Keratinocyte (primary cell): ENCODE measurements around the gene SDK1. TPM values are rescaled to one million over a fixed set of nuclear protein-coding genes. Genes with fewer than 3 reads are reported as not detected.

ENCODE experiments used
- DNase-seq: peaks from one replicate; pipeline ENCODE4 v3.0.0-alpha.2; 2011; ENCODE audit warnings: low read depth, missing footprints, low spot score
- FAIRE-seq: peaks from 2 replicates; lab custom pipeline; 2011; peaks lifted over from hg19 to GRCh38; lab: Jason Lieb, UNC
- H2AFZ ChIP-seq: 2 replicates; pipeline ENCODE4 v1.6.0; 2012; ENCODE audit warnings: low read length, control low read depth, inconsistent platforms; ENCODE audit not compliant: control insufficient read depth
- H3K27ac ChIP-seq: 2 replicates; pipeline ENCODE4 v1.5.1; 2011; ENCODE audit warnings: low read length; ENCODE audit not compliant: control insufficient read depth, insufficient read depth
- H3K27me3 ChIP-seq: 3 replicates; pipeline ENCODE4 v1.6.0; 2011; ENCODE audit warnings: low read length; ENCODE audit not compliant: control insufficient read depth, insufficient read depth; ENCODE audit errors: extremely low read depth
- H3K36me3 ChIP-seq, 2 experiments: 2 replicates in 1 of 2; 3 replicates in 1 of 2; pipeline ENCODE4 v1.5.1; 2011; ENCODE audit warnings: low read length in 2 of 2, mild to moderate bottlenecking in 1 of 2; ENCODE audit not compliant: control insufficient read depth in 2 of 2, insufficient read depth in 2 of 2; ENCODE audit errors: extremely low read depth in 1 of 2
- H3K4me1 ChIP-seq: 3 replicates; pipeline ENCODE4 v1.5.1; 2011; ENCODE audit warnings: low read length; ENCODE audit not compliant: control insufficient read depth, insufficient read depth; ENCODE audit errors: extremely low read depth
- H3K4me2 ChIP-seq: 3 replicates; pipeline ENCODE4 v1.6.0; 2011; ENCODE audit warnings: low read depth, low read length; ENCODE audit not compliant: control insufficient read depth, insufficient read depth; ENCODE audit errors: extremely low read depth
- H3K4me3 ChIP-seq, 3 experiments: fragments of 200-600 bp in 1 of 3; sonication (generic) in 1 of 3; 2 replicates in 2 of 3; 3 replicates in 1 of 3; pipeline ENCODE4 v1.5.1; 2011 to 2016; ENCODE audit warnings: low read length in 3 of 3, mild to moderate bottlenecking in 3 of 3, control low read depth in 2 of 3, inconsistent platforms in 1 of 3, low read depth in 1 of 3, mixed read lengths in 1 of 3, mixed run types in 1 of 3, moderate library complexity in 1 of 3; ENCODE audit not compliant: control insufficient read depth in 2 of 3, insufficient read depth in 2 of 3; ENCODE audit errors: extremely low read depth in 1 of 3
- H3K79me2 ChIP-seq: 2 replicates; pipeline ENCODE4 v1.6.0; 2012; ENCODE audit warnings: low read length; ENCODE audit not compliant: control insufficient read depth, insufficient read depth
- H3K9ac ChIP-seq: 3 replicates; pipeline ENCODE4 v1.6.0; 2011; ENCODE audit warnings: low read length; ENCODE audit not compliant: control insufficient read depth, insufficient read depth; ENCODE audit errors: extremely low read depth
- H3K9me1 ChIP-seq: 3 replicates; pipeline ENCODE4 v1.6.0; 2011; ENCODE audit warnings: low read length; ENCODE audit not compliant: control insufficient read depth, insufficient read depth; ENCODE audit errors: extremely low read depth
- H3K9me3 ChIP-seq: 2 replicates; pipeline ENCODE4 v1.5.1; 2012; ENCODE audit warnings: low read depth, low read length; ENCODE audit not compliant: control insufficient read depth
- H4K20me1 ChIP-seq: 3 replicates; pipeline ENCODE4 v1.6.0; 2011; ENCODE audit warnings: low read length; ENCODE audit not compliant: control insufficient read depth, insufficient read depth; ENCODE audit errors: extremely low read depth
- EZH2 ChIP-seq: IDR thresholded peaks from one replicate; pipeline ENCODE4 v1.6.1; 2012; ENCODE audit warnings: inconsistent platforms, mild to moderate bottlenecking, low read length, moderate library complexity
- dilution Hi-C: fragments of 300-500 bp; cut with MboI; formaldehyde crosslinking; loops from one replicate; pipeline ENCODE4 v1.7.0; 2020; ENCODE audit warnings: low sequenced_read_pairs; ENCODE audit not compliant: extremely low pct_ligation_motif_present
- polyA plus RNA-seq, 5 experiments: library from polyadenylated mRNA; depleted of rRNA in 3 of 5; stranded (reverse) in 3 of 5; stranded (forward) in 1 of 5; unstranded in 1 of 5; fragments of >200 nt; gene quantifications; 1 replicate in 1 of 5; 2 replicates in 3 of 5; 3 replicates in 1 of 5; pipeline versions ENCODE4 v1.2.1 to v1.2.3, GENCODE V29; 2011 to 2012; ENCODE audit warnings: missing spikeins in 2 of 5, low read depth in 1 of 5, low replicate concordance in 1 of 5
- TF ChIP-seq, protein P1 (sequence below), 3 experiments: IDR thresholded peaks in 1 of 3; conservative IDR thresholded peaks in 1 of 3; optimal IDR thresholded peaks in 1 of 3; 2 replicates in 2 of 3; 3 replicates in 1 of 3; pipeline versions ENCODE3 to v1.5.1; 2011; ENCODE audit warnings: low read length in 3 of 3, mild to moderate bottlenecking in 3 of 3, moderate library complexity in 2 of 3, control low read depth in 1 of 3, inconsistent platforms in 1 of 3; ENCODE audit not compliant: insufficient read depth in 2 of 3; ENCODE audit errors: extremely low read depth in 1 of 3

The SDK1 gene
- polyA plus RNA-seq, 1 donor (not counting 4 experiments of a cell fraction or from before 2014, with no cell fraction given), result 0.66 TPM

DNA sequence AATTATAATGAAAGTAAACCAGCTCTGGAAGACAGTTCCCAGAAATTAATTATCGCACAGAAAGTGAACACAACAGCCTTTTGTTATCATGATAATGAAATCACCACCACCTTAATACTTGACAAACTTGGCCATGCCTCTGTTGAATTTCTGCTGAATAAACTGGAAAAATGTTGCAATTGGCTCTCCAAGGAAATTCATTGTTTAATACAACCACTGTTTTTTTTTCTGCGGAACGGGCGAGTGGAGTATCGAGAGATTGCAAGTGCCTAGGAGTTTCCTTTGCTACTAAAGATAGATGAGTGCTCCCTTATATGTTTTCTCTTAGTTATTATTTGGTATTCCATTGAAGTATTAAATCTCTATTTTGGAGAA lies 657.0 kb downstream of the SDK1 start:
- Histone ChIP-seq H3K4me1 (peaks cover 19% of the 10 kb centered on the region), H3K4me2 (no peak overlapping the region), H3K27me3 (no peaks in the 10 kb centered on the region), H3K9me3 (no peaks in the 10 kb centered on the region), H3K27ac (no peak overlapping the region), H3K9ac (no peak overlapping the region), H3K9me1 (no peaks in the 10 kb centered on the region), H3K4me3 (no peak overlapping the region), H2AFZ (no peak overlapping the region), H4K20me1 (no peaks in the 10 kb centered on the region), H3K79me2 (no peaks in the 10 kb centered on the region), H3K36me3 (peaks cover 0 to 7% of the 10 kb centered on the region in 2 experiments)
- DNase-seq (no peak), FAIRE-seq (no peak)
- TF ChIP-seq, protein P1, sequence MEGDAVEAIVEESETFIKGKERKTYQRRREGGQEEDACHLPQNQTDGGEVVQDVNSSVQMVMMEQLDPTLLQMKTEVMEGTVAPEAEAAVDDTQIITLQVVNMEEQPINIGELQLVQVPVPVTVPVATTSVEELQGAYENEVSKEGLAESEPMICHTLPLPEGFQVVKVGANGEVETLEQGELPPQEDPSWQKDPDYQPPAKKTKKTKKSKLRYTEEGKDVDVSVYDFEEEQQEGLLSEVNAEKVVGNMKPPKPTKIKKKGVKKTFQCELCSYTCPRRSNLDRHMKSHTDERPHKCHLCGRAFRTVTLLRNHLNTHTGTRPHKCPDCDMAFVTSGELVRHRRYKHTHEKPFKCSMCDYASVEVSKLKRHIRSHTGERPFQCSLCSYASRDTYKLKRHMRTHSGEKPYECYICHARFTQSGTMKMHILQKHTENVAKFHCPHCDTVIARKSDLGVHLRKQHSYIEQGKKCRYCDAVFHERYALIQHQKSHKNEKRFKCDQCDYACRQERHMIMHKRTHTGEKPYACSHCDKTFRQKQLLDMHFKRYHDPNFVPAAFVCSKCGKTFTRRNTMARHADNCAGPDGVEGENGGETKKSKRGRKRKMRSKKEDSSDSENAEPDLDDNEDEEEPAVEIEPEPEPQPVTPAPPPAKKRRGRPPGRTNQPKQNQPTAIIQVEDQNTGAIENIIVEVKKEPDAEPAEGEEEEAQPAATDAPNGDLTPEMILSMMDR (optimal IDR thresholded peaks at IDR 0.05 in 1 of 3, IDR thresholded peaks at IDR 0.05 in 1 of 3, conservative IDR thresholded peaks at IDR 0.05 in 1 of 3; ENCODE audit: extremely low read depth in 1 of 3, insufficient read depth in 2 of 3, low read length in 3 of 3), result no peak
- TF ChIP-seq EZH2, result no peak
- dilution Hi-C loops, result no loop called here

DNA sequence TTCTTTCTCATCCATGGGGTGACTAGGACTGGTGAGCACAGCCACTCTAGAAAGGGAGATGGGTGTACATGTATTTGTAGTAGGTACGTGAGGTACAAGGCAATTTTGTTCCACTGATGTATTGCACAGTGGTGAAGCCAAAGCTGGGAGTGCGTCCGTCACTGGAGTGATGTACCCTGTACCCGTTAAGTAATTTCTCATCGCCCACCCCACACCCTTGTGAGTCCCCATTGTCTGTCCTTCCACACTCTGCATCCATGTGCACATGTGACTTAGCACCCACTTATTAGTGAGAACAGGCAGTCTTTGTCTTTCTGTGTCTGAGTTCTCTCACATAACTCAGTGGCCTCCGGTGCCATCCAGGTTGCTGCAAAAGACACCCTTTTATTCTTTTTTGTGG lies 658.3 kb downstream of the SDK1 start:
- peaks cover 19% of the 10 kb centered on the region for H3K4me1 ChIP-seq
- H3K36me3 ChIP-seq, result peaks cover 0 to 7% of the 10 kb centered on the region in 2 experiments
- FAIRE-seq, result no peak
- TF ChIP-seq, protein P1 (optimal IDR thresholded peaks at IDR 0.05 in 1 of 3, IDR thresholded peaks at IDR 0.05 in 1 of 3, conservative IDR thresholded peaks at IDR 0.05 in 1 of 3; ENCODE audit: extremely low read depth in 1 of 3, insufficient read depth in 2 of 3, low read length in 3 of 3), result no peak
- TF ChIP-seq EZH2, result no peak
- no peaks in the 10 kb centered on the region for H3K9me3 ChIP-seq
- no peaks in the 10 kb centered on the region for H3K27me3 ChIP-seq
- H3K27ac ChIP-seq, result no peak overlapping the region
- DNase-seq, result no peak
- no peaks in the 10 kb centered on the region for H3K79me2 ChIP-seq
- dilution Hi-C loops, result no loop called here
- H3K9me1 ChIP-seq, result no peaks in the 10 kb centered on the region
- no peak overlapping the region for H3K4me2 ChIP-seq
- H2AFZ ChIP-seq, result no peak overlapping the region
- no peaks in the 10 kb centered on the region for H4K20me1 ChIP-seq
- H3K9ac ChIP-seq, result no peak overlapping the region
- H3K4me3 ChIP-seq, result no peak overlapping the region
